Upper lobe of right lung (tissue), 1 donor: Measurements from ENCODE around the gene ESRRG. TPM values are rescaled to one million over a fixed set of nuclear protein-coding genes. Genes with fewer than 3 reads are reported as not detected.

Experiments used
- ATAC-seq: fragments of 200-7000 bp; cut with Tn5 transposase; one replicate; pipeline ENCODE4 v1.9.1; 2020; ENCODE audit warnings: mild to moderate bottlenecking, moderate library complexity
- DNase-seq: peaks from one replicate; pipeline ENCODE4 v3.0.0-alpha.2; 2020
- H3K27ac ChIP-seq: fragments of 200-600 bp; one replicate; pipeline ENCODE4 v1.8.0; 2022
- H3K27me3 ChIP-seq: fragments of 200-600 bp; one replicate; pipeline ENCODE4 v1.8.0; 2022; ENCODE audit warnings: mild to moderate bottlenecking
- H3K36me3 ChIP-seq: fragments of 200-600 bp; one replicate; pipeline ENCODE4 v1.8.0; 2022
- H3K4me1 ChIP-seq: fragments of 200-600 bp; one replicate; pipeline ENCODE4 v1.8.0; 2022
- H3K4me3 ChIP-seq: fragments of 200-600 bp; one replicate; pipeline ENCODE4 v1.8.0; 2022; ENCODE audit warnings: mild to moderate bottlenecking
- H3K9me3 ChIP-seq: fragments of 200-600 bp; one replicate; pipeline ENCODE4 v1.8.0; 2022
- CTCF ChIP-seq: fragments of 200-600 bp; IDR thresholded peaks from one replicate; pipeline ENCODE4 v1.8.0; 2022; ENCODE audit warnings: antibody characterized with exemption
- intact Hi-C: fragments of 100-400 bp; cut with DNase I; formaldehyde crosslinking; loops from one replicate; pipeline ENCODE4 v1.11.0; 2022
- total RNA-seq: library from RNA; stranded (reverse); fragmentation: NEBNext Ultra II Directional; extraction: Animal tissue kit (Norgen Biotek cat#: 25700); gene quantifications from one replicate; pipeline ENCODE4 v1.2.1, GENCODE V29; 2021
- donor health status: DM: no; HTN: yes; CAD: no; lungs with severe emphysema.

The ESRRG gene
- total RNA-seq, 1 donor from 2014 or later: 0.29 TPM

GRCh38 chr1:216702170-216702569, 21.1 kb downstream of the ESRRG start:
- no peaks in the 10 kb centered on the region for H3K4me1 ChIP-seq
- no peaks in the 10 kb centered on the region for H3K36me3 ChIP-seq
- DNase-seq (no peak), ATAC-seq (no peak)
- no peak overlapping the region for H3K27ac ChIP-seq
- no peak overlapping the region for H3K4me3 ChIP-seq
- no peaks in the 10 kb centered on the region for H3K27me3 ChIP-seq
- no peak for TF ChIP-seq CTCF
- intact Hi-C loops: no loop called here
- H3K9me3 ChIP-seq: no peaks in the 10 kb centered on the region

- no peak for TF ChIP-seq CTCF
- no peaks in the 10 kb centered on the region for H3K9me3 ChIP-seq
- H3K4me1 ChIP-seq: no peaks in the 10 kb centered on the region
- H3K27ac ChIP-seq: no peak overlapping the region
- no peak for ATAC-seq
- H3K27me3 ChIP-seq: no peaks in the 10 kb centered on the region
- DNase-seq: no peak
- no peak overlapping the region for H3K4me3 ChIP-seq
- H3K36me3 ChIP-seq: no peaks in the 10 kb centered on the region
- intact Hi-C loops: no loop called here
These were observed 22.4 kb downstream of the ESRRG start for GRCh38 chr1:216700779-216701178.

GRCh38 chr1:216691710-216692109, 31.5 kb downstream of the ESRRG start:
- H3K36me3 ChIP-seq: no peaks in the 10 kb centered on the region
- H3K4me3 ChIP-seq: no peak overlapping the region
- H3K4me1 ChIP-seq: no peaks in the 10 kb centered on the region
- no peaks in the 10 kb centered on the region for H3K27me3 ChIP-seq
- H3K27ac ChIP-seq: no peak overlapping the region
- ATAC-seq (no peak), DNase-seq (no peak)
- intact Hi-C loops: no loop called here
- TF ChIP-seq CTCF: no peak
- H3K9me3 ChIP-seq: no peaks in the 10 kb centered on the region

GRCh38 chr1:216690603-216691002, 32.6 kb downstream of the ESRRG start:
- Histone ChIP-seq H3K27ac (no peak overlapping the region), H3K4me1 (no peaks in the 10 kb centered on the region), H3K27me3 (no peaks in the 10 kb centered on the region), H3K4me3 (no peak overlapping the region), H3K9me3 (no peaks in the 10 kb centered on the region), H3K36me3 (no peaks in the 10 kb centered on the region)
- intact Hi-C loops: no loop called here
- ATAC-seq: no peak
- TF ChIP-seq CTCF: no peak
- DNase-seq: no peak

- Histone ChIP-seq H3K27me3 (no peaks in the 10 kb centered on the region), H3K36me3 (no peaks in the 10 kb centered on the region), H3K4me3 (no peak overlapping the region), H3K9me3 (no peaks in the 10 kb centered on the region), H3K27ac (no peak overlapping the region), H3K4me1 (no peaks in the 10 kb centered on the region)
- no peak for TF ChIP-seq CTCF
- DNase-seq (no peak), ATAC-seq (no peak)
- intact Hi-C loops: no loop called here
These were observed 35.0 kb downstream of the ESRRG start for GRCh38 chr1:216688127-216688657.
